NCI-H1105 (cell line): ENCODE measurements around the gene RASA3.
A peak's percentile ranks its signal among the peaks of the same experiment; 100 is the strongest.

ENCODE experiments used
- DNase-seq: peaks from one replicate; lab custom pipeline; 2025; lab: John Stamatoyannopoulos, UW

Gene RASA3

DNA sequence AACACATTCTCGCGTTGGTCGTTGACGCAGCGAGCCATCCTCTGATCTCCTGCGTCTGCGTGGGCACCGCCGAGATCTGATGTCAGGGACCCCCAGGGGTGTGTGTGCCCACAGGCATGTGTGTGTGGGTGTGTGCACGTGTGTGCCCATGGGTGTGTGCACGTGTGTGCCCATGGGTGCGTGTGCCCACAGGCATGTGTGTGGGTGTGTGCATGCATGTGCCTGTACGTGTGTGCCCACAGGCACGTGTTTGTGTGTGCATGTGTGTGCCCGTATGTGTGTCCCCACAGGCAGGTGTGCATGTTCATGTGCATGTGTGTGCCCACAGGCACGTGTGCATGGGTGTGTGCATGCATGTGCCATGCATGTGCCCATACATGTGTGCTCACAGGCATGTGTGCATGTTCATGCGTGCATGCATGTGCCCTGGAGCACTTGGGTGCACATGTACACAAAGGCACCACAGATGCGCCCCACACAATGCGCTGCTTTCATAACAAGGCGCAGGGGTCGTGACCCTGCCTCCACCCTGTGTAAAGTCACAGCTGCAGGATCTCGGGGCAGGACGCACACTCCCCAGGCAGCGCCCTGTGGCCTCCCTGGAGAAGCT, 77.5 kb downstream of the RASA3 start:
- DNase-seq: no peak

DNA sequence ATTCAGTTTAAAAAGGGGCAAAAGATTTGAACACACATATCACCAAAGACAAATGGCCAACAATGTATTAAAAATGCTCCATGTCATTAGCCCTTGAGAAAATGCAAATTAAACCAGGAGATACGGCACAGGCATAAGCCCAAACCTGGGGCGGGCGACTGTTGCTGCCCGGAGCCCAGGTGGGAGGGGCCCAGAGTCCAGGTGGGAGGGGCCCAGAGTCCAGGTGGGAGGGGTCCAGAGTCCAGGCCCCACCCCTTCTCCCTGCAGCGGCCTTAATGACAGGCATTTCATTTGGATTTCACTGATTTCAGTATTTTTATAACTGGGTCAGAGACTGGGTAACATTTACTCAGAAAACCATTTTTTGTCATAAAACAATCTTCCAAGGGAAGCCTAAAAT, 78.2 kb downstream of the RASA3 start:
- no peak for DNase-seq

DNA sequence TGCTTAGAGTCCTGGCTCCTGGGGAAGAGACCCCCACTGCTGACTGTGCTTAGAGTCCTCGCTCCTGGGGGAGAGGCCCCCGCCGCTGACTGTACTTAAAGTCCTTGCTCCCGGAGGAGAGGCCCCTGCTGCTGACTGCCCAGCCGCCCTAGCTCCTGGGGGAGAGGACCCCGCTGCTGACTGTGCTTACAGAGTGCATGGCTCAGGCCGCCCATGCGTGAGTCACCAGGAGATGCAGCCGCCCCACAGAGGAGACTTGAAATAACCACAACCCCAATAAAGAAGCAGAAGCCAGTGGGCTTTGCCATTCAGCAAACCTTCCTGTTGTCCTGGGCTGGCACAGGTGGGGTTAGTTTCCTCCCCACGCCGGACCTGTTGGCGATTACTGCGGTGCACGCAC, 79.4 kb downstream of the RASA3 start:
- no peak for DNase-seq

DNA sequence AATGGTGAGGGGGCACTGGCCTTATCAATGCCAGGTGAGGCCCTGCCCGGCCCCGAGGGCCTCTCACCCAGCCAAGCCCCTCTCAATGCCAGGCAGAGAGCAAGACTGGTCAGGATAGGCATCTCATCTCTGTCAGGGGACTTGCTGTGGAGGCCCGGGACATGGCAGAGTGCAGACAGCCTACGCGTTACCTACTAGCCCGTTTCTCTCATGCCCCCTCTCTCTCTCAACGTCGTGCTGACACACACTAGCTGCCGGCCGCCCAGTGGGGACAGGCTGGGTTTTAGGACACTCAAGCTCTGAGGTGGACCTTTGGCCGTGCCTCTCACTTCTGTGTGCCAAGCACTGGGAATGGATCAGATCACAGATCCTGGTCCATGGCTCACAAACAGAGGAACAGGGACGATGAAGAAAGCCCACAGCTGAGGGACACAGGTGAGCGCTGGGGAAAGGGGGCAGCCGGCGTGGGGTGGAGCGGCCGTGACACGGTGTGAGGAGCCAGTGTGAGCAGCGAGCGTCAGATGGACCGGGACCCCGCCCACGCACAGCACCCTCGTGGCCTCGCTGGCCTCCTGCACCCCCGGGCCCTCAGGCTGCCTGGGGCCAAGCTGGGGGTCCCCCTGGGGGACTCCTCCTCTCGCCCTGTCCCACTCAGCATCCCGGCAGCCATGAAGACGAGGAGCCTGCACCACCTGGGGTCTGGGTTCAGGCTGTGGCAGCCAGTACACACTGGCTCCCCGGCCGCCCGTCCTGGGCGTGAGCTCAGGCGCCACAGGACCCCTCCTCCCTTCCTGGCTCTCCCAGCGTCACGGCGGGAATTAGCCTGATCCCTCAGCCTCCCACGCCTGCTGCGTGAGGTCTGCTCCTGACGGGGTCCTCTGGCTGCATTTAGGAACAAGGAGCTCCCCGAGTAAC, 81.6 kb downstream of the RASA3 start:
- no peak for DNase-seq

DNA sequence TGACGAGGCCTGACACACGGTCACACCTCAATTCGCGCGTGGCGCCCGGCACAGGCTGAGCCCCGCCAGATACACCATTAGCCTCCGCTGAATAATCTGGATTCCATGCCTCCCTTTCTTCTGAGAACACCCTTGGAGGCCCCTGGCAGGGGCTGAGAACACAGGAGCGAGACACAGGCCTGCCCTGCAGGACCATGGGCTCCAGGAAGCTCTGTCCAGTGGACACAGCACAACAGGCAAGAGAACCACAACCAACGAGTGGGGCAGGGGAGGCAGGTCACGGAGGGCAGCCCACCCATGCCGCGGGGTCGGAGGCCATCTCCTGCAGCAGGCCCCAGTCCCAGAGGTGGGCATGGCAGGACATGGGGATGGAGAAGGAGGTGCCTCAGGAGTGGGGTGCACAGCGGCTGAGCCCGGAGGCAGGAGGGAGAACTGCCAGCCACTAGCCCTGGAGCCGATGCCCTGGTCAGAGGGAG, 82.8 kb downstream of the RASA3 start:
- DNase-seq: no peak

DNA sequence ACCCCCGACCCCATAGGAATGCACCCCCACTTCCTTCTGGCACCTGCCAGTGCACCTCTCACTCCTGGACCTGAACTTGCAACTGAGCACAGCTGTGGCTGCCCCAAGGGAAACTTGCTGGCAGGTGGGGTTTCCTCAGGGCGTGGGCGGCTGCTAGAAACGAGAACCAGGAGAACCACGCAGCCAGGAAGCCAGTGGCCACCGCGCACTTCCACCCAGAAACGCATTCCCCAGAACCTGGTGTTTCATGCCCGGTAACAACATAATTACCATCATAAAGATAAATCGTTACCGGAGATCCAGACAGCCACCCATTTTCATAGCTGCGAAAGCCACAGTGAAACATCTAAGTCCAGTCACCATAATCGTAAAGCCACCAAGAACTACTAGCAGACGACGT, 83.4 kb downstream of the RASA3 start:
- DNase-seq: no peak

DNA sequence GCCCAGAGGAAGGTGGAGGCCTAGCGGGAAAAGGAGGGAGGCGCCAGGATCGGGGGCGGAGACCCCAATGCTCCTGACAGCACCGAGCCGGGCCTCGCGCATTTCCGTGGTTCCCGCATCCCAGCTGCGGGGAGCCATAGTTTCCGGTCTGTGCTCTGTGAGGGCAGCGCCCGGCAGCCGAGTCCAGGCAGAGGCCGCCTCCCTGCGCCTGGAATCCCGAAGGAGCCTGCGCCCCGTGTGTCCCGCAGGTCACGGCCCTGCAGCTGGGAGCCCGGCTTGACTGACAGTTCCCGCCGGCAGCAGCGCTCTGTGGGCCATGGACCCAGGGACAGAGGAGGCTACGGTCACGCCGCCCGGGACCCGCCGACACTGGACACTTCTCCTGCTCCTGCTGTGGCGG, 84.0 kb downstream of the RASA3 start:
- DNase-seq: no peak

DNA sequence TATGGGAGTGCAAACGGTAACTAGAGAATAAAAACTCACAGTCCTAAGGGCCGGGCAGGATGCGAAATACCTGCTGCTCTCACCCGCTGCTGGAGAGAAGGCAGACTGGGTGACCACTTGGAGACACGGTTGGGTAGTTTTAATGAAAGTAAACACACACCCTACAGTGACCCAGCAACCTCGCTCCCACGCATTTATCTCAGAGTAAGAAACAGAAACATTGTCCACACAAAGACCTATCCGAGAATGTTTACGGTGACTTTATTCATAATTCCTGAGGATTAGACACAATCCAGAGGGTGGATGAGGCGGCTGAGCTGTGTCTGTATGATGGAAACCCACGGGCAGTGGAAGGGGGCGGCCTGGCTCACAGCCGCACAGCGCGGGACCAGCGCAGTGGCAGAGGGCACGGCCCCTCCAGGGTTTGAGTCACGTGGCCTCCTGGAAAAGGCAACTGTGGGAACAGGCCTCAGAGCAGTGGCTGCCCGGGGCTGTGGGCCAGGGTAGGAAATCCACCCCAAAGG, 85.0 kb downstream of the RASA3 start:
- peak; percentile 29 for DNase-seq

DNA sequence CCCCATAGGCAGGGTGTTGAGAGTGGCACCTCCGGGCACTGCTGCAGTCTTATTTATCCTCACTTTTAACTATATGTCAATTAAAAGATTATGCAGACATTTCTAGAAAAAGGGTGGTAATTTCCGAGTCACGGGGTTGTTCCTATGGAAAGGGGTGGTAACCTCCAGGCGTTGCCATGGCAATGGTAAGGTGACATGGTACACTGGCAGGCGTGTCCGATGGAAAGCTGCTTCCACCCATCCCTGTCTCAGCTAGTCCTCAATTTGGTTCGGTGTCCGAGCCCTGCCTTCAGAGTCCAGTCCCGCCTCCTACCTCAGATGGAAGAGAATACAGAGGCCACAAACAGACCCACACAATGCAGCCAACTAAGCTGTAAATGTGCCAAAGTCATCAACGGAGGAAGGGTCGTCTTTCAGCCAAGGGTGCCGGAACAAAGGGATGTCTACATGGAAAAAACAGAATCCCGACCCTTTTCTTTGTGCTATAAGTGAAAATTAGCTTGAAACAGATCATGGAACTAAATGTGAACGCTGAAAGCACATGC, 85.9 kb downstream of the RASA3 start:
- DNase-seq: no peak

DNA sequence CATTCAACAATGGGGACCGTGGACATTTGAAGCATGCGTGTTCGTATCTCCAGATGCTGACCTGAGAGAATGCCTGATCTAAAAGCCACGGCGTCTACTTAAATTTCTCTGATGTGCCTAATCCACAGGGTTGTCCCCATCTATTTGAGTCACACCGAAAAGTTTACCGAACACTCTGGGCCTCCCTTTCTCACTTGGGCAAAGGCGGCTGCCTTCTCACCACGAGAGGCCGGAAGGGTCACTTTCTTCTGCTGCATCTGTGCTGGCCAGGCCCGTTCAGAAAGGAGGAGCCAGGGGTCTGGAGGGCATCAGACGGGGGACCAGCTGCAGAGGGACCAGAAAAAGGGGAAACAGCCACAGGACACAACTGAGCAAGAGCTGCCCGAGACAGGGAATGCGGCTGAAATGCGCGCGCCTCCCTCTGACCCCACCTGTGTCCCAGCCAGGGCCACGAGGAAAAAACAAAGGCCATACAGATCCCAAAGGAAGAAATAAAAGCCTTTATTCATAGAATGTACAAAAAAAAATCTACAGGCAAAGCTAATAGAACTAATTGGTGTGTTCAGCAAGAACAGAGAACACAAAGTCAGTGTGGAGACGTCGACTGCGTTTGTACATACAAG, 87.2 kb downstream of the RASA3 start:
- DNase-seq: no peak

DNA sequence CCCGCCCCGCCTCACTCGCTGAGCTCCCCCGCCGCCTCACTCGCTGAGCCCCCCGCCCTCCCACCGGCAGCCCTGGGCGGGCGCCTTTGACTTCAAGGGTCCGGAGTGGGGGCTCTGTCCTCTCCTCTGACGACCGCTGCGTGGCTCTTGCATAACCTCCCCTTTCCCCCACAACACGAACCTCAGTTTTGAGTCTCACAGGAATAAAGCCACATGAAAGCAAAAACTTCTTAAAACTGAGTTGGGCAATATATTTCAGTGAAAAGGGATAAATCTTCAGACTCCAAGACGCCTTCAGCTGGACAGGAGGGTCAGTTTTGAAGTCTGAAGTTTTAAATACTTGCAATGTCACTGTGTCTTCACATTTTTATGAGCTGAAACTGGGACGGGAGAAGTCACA, 87.9 kb downstream of the RASA3 start:
- DNase-seq: no peak

DNA sequence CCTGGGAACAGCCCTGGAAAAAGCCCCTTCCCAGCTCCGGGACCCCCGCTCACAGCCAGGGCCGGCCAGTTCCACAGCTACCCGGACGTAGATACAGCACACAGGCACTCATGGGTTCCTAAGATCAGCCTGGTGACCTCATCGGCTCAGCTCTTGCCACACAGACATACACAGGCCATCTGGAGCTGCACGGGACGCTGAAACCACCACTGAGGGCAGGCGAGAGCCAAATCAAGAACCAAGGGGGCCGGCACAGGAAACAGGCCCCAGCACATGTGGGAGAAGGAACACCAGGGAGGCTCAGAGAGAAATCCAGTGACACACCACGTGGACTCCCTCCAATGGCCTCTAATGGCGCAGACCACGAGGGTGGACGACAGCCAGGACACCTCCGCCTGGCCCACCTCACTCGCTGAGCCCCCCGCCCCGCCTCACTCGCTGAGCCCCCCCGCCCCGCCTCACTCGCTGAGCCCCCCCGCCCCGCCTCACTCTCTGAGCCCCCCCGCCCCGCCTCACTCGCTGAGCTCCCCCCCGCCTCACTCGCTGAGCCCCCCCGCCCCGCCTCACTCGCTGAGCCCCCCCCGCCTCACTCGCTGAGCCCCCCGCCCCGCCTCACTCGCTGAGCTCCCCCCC, 88.9 kb downstream of the RASA3 start:
- no peak for DNase-seq

DNA sequence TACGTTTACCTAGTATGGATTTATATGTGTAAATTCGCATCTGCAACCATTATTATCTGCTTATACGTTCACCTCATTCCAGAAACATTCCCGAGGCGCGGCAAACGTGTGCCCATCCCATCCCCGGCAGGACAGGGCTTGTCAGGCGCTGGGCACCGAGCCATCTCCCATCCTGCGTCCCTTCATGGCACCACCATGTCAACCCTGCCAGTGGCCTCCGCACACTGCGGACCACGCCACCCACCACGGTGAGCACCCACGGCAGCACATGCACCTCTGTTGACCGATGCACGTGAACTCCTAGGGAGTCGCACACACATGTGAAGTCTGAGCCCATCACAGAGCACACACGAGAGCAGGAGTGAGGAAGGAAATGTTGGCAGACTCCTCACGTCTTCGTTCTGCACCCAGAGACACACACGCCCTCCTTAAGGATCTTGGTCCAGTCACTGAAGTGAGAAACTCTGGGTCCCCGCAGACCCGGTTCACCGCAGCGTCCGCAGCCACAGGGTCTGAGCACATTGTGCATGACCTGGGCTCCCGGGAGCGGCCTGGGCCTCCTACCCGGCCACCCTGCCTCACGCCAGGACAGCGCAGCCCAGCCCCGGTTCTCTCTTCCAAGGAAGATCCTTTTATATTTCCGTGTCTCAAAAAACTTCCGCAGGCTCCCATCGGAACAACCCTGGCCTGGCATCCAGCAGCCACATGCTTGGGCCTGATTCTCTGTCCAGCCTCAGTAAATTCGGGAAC, 90.2 kb downstream of the RASA3 start:
- DNase-seq: no peak

DNA sequence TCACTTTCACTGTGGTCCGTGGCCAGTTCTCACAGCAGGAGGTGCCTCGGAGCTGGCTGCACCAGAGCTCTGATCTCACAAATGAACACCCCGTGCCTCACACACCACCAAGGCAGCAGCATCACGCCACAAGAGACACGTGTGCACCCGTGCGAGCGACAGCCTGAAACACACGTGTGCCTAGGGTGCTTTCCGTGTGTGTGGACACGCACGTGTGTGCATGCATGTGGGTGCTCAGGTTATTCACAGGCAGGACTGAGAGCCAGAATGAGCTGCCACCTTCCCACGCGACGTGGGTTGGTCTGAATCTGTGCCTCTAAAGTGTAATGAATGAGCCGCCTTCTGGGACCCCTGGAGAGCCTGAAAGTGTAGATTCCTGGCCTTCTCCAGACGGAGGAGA, 90.9 kb downstream of the RASA3 start:
- no peak for DNase-seq

DNA sequence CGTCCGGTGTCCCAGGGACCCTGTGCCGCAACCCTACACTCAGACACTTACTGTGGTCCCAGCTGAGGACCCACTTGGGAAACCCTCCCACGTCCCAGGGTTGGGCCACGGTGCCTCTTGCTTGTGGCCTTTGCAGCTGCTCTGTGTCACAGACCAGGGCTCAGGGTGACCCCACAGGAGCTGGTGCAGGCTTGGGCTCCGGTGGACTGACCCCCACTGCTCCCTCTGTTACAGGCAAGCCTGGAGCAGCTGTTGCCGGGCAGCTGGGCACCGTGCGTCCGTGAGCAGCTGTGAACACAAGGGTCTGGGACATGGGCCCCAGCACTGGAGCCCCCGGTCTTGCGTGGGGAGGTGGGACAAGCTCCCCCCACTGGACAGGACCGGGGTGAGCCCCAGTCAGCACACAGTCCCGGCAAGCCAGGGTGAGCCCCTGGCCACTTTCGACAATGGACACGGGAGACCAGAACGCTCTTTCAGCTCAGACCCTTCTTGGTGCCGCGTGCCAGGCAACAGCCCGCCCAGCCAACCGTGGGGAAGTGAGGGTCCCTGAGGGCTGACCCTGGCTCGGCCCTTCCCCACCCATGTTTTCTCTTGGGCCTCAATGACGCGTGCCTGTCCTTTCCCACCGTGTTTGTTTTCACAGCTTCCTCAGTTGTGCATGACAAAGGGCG, 92.8 kb downstream of the RASA3 start:
- DNase-seq: no peak

DNA sequence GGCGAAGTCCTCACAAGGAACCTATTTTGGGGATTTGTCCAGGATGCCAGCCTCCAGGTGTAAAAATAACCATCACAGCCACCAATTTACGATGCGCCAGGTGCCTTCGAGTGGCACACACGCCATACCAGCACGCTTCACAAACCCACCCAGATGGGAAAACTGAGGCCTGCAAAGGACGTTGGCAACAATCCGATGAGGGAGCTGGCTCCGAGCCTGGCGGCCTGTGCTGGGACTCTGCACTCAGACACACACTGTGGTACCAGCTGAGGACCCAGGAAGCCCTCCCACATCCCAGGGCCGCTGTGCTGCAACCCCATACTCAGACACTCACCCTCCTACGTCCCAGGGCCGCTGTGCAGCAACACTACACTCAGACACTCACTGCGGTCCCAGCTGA, 93.5 kb downstream of the RASA3 start:
- DNase-seq: no peak

DNA sequence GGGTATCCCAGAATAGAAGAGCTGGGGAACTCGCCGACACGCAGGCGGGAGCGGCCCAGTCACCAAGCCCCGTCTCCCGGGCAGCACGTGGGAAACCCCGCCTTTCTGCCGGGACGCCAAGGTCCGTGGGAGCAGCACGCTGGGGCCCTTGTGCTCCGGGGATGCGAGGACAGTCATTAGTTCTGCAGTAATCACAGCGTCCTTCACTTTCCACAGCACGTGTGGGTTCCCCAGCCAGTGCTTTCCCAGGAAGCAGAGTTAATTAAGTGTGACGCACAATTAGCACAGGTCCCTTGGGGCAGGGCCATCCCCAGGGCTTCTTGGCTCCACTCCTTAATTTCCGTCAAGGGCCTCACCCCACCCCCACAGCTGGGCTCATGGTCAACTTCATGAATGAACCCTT, 94.2 kb downstream of the RASA3 start:
- no peak for DNase-seq

DNA sequence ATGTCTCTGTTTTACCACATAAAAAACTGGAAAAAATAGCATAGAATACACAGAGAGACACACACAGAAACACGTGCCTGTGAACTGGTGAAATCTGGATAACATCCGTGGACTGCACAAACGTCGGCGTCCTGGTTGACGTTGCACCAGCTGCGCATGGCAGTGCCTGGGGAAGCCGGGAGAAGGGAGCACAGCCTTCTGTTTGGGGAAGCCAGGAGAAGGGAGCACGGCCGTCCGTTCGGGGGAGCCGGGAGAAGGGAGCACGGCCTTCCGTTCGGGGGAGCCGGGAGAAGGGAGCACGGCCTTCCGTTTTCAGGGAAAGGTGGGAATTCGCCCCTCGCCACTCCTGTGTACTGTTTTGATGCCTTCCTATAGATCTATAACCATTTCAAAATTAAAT, 94.7 kb downstream of the RASA3 start:
- DNase-seq: no peak

DNA sequence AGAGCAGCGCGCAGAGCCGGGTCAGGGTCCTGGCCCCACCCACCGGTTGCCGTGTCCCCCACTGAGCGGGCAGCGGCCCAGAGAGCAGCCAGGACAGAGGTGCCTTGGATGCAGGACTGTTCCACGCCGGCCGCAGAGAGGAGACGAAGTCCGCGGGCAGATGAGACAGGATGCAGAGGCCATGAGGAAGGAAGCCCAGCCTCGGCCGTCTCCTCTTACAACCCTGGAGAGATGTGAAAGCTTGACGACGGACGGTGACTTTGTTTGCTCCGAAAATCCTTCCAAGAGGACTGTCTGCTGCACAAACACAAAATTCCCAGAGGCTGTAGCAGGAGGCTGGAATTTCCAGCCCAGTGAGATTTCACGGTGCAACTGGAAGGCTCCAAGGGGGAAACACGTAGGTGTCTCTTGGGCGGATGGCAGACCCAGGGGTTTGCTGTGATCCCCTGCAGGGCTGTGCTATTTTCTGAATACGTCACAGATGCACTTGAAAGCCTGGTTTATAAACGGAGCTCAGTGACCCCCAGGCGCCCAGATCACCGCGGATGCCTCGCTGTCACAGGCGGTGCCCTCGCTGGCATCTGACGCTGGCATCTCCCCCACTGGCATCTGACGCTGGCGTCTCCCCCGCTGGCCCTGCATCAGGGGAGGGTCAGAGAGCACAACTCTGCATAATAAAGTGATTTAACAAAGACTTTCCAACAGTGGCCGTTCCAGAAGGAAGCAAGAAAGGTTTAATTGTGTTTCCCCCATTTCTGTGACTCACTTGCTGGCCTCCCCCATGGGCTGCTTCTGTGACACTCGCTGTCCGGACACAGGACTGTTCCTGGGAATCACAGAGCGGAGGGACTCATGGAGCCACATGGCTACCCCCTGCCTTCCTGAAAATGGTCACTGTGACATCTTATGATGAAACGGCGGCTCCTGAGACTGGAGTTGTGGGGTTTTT, 96.6 kb downstream of the RASA3 start:
- no peak for DNase-seq

DNA sequence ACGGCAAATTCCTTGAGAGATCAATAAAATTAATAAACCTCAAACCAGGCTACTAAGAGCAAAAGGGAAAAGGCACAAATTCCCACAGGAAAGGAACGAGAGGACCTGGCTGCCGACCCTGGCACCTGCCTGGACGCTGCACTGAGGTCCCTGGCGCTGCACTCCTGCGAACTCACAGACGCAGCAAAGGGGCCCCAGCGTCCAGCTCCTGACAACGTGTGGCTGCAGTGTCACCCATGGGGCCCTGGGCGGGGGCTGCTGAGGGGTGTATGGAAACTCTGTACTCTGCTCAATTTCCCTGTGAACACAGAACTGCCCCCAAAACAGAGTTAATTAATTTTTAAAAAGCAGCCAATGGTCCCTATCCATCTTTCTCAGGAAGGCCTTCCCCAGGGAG, 97.2 kb downstream of the RASA3 start:
- DNase-seq: no peak
